Fibroblast of villous mesenchyme (primary cell): ENCODE data around the gene WBP1. TPM values are rescaled to one million over a fixed set of nuclear protein-coding genes. Genes with fewer than 3 reads are reported as not detected.
"Not testable (repeated sequence)": the region's sequence is repeated elsewhere in the genome, so short reads cannot be mapped to it uniquely, and the experiment has no call there.

Experiments
- DNase-seq: peaks from one replicate; pipeline ENCODE4 v3.0.0-alpha.2; 2010; ENCODE audit warnings: low read depth
- H3K4me3 ChIP-seq: 2 replicates; pipeline ENCODE4 v1.5.1; 2011; ENCODE audit warnings: low read depth, mild to moderate bottlenecking, low read length
- total RNA-seq: library from RNA; depleted of rRNA; stranded (reverse); fragments of >200 nt; gene quantifications from 2 replicates; pipeline ENCODE4 v1.2.3, GENCODE V29; 2012
- TF ChIP-seq, protein P1 (sequence below): IDR thresholded peaks from 2 replicates; pipeline ENCODE4 v1.5.1; 2012; ENCODE audit warnings: low read depth, mild to moderate bottlenecking, low read length; ENCODE audit not compliant: insufficient read depth

The WBP1 gene
- total RNA-seq, 1 donor: 50.5 TPM

GRCh38 chr2:74417197-74417596 is 41.0 kb upstream of the WBP1 start:
- DNase-seq: no peak
- H3K4me3 ChIP-seq: no peak overlapping the region
- TF ChIP-seq, protein P1, sequence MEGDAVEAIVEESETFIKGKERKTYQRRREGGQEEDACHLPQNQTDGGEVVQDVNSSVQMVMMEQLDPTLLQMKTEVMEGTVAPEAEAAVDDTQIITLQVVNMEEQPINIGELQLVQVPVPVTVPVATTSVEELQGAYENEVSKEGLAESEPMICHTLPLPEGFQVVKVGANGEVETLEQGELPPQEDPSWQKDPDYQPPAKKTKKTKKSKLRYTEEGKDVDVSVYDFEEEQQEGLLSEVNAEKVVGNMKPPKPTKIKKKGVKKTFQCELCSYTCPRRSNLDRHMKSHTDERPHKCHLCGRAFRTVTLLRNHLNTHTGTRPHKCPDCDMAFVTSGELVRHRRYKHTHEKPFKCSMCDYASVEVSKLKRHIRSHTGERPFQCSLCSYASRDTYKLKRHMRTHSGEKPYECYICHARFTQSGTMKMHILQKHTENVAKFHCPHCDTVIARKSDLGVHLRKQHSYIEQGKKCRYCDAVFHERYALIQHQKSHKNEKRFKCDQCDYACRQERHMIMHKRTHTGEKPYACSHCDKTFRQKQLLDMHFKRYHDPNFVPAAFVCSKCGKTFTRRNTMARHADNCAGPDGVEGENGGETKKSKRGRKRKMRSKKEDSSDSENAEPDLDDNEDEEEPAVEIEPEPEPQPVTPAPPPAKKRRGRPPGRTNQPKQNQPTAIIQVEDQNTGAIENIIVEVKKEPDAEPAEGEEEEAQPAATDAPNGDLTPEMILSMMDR: no peak

DNA sequence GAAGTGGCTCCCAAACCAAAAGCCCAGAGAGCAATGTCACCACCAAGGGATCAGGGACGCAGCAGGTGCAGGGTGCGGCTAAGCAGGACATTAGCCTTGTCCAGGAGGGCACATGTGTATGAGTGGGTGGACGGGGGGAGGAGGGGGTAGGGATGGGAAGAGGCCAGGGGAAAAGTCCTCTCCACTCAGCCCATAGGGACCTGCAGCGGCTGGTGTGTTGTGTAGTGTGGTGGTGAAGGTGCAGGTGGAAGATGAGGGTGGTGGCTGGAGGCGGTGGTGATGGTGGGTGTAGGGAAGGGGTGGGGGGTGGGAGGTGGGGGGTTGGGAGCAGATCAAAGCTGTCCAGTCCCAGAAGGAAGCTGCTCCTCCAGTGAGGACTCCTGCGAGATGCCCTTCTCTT is 40.5 kb upstream of the WBP1 start:
- no peak overlapping the region for H3K4me3 ChIP-seq
- TF ChIP-seq, protein P1: no peak
- no peak for DNase-seq

DNA sequence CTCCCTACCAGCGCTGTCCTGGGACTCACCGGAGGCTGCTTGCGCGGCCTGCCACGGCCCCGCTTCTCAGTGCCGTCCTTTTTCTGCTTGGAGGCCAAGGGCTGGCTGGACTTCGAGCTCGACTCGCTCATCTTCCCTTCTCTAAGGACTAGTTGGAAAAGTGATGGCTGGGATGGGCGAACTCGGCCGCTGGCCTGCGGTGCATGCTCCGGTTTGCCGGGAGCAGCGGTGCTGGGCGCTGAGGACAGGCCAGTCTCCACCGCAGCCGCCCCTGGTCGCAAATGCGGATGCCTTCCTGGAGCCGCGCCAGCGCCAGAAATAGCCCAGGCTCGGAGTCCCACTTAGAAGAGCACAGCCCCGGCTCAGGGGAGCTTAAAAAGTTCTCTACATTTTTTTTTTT is 39.9 kb upstream of the WBP1 start:
- TF ChIP-seq, protein P1: no peak
- DNase-seq: no peak
- H3K4me3 ChIP-seq: no peak overlapping the region

DNA sequence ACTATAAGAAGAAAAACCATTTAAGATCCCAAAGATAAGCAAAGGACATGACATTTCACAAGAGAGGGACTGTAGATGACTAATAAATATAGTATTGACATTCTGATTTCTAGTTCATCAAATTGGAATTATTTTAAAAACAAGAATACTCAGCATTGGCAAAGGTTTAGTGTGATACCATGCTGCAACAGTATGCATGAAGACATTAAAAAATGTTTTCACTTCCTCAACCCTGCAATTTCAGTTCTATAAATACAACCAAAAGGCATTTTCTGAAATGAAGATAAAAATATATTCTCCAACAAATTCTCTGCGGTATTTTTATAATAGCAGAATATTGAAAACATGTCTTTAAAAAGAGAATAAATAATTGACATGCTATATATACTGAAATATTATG is 38.9 kb upstream of the WBP1 start:
- H3K4me3 ChIP-seq: no peak overlapping the region
- no peak for DNase-seq
- TF ChIP-seq, protein P1: no peak

GRCh38 chr2:74420006-74420405 is 38.2 kb upstream of the WBP1 start:
- TF ChIP-seq, protein P1: no peak
- no peak for DNase-seq

GRCh38 chr2:74420443-74421103 is 37.7 kb upstream of the WBP1 start:
- peak overlapping the region; percentile 78 for H3K4me3 ChIP-seq
- DNase-seq: not testable (repeated sequence)

More at GRCh38 chr2:74420006-74420405, 38.2 kb upstream of the WBP1 start:
- no peak overlapping the region for H3K4me3 ChIP-seq

DNA sequence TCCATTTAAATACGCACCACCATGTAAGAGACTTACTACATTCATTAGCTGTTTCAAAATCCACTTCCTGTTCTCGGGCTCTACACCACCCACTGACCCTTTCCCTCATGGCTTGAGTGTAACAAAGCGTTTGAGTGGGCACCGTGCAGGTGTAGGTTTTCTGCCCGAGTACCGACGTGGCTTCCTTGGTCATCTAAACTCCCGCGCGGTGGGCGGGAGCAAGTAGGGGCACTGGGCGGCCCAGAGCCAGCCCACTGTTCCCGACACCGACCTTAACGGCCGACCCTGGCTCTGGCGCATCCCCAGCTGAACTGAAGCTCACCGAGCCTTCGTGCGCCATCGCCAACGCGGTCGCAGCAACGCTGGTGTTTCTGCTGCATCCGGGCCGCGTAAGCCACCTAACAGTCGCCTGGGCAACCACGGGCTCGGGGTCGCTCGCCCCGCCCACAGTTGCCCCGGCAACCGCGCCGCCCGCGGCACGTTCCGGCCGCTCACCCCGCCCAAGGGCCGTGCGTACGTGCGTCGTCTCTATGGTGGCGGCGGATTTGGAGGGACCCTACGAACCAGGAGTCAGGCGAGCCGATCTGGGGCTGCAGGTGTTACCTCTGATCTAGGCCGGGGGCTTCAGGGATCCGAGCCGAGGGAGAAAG is 36.9 kb upstream of the WBP1 start, which contains the start of the genes C2orf81 and WDR54:
Gene C2orf81 (minus strand): TSS at position 399 of the 650 bp plus-strand sequence. CDS start 59 bp downstream, at position 340.
Gene WDR54 (plus strand): TSS at position 510 of the 650 bp plus-strand sequence. CDS start 424 bp downstream, outside the sequence.
- peak within 1 kb of the TSS; percentile 78 for H3K4me3 ChIP-seq
- TF ChIP-seq, protein P1: no peak
- peak; percentile 84 for DNase-seq
